PC-3 (cell line): ENCODE data around the gene ZNF358. TPM values are rescaled to one million over a fixed set of nuclear protein-coding genes. Genes with fewer than 3 reads are reported as not detected.

Experiments used
- ATAC-seq: fragments of 200-7000 bp; cut with Tn5 transposase; 2 replicates; pipeline ENCODE4 v1.9.1; 2020; ENCODE audit warnings: mild to moderate bottlenecking, moderate library complexity
- Bru-seq: library from RNA; stranded (reverse); fragments of 400-500 nt; gene quantifications from one replicate; lab custom pipeline; 2021; lab: Mats Ljungman, UMichigan
- BruChase-seq, 2 experiments: library from RNA; stranded (reverse); fragments of 400-500 nt; gene quantifications; one replicate each; lab custom pipeline; 2021; lab: Mats Ljungman, UMichigan
- BruUV-seq: library from RNA; stranded (reverse); fragments of 400-500 nt; replicated peaks from 2 replicates; lab custom pipeline; 2021; lab: Mats Ljungman, UMichigan
- CTCF ChIA-PET: fragments of 300-600 bp; sonication (Branson Sonifier 250); formaldehyde crosslinking; loops from one replicate; lab custom pipeline; 2022; ENCODE audit warnings: antibody characterized with exemption; lab: Charles Lee
- POLR2A ChIA-PET: fragments of 300-600 bp; sonication (Branson Sonifier 250); formaldehyde crosslinking; loops from one replicate; lab custom pipeline; 2022; ENCODE audit warnings: antibody characterized with exemption; ENCODE audit not compliant: unreplicated experiment; lab: Charles Lee
- DNase-seq: peaks from one replicate; pipeline ENCODE4 v3.0.0-alpha.2; 2015
- H2AFZ ChIP-seq: fragments of 300-600 bp; sonication (generic); 2 replicates; pipeline ENCODE4 v1.6.0; 2016; ENCODE audit warnings: antibody characterized with exemption, low read length
- H3F3A ChIP-seq: fragments of 300-600 bp; sonication (generic); one replicate; pipeline ENCODE4 v1.6.0; 2017; ENCODE audit warnings: antibody characterized with exemption, low read length, control low read depth, mild to moderate bottlenecking; ENCODE audit not compliant: unreplicated experiment
- H3K27ac ChIP-seq: fragments of 300-600 bp; sonication (generic); 2 replicates; pipeline ENCODE4 v1.5.1; 2016; ENCODE audit warnings: mild to moderate bottlenecking, low read length
- H3K27me3 ChIP-seq: fragments of 300-600 bp; sonication (generic); 2 replicates; pipeline ENCODE4 v1.6.1; 2016; ENCODE audit warnings: low read length, mixed read lengths
- H3K36me3 ChIP-seq: fragments of 300-600 bp; sonication (generic); 2 replicates; pipeline ENCODE4 v1.6.1; 2016; ENCODE audit warnings: low read depth, mixed run types, low read length, mixed read lengths
- H3K4me1 ChIP-seq: fragments of 300-600 bp; sonication (generic); 2 replicates; pipeline ENCODE4 v1.5.1; 2016; ENCODE audit warnings: low read length; ENCODE audit not compliant: insufficient read depth
- H3K4me2 ChIP-seq: fragments of 300-600 bp; sonication (generic); 2 replicates; pipeline ENCODE4 v1.6.0; 2016; ENCODE audit warnings: low read length
- H3K4me3 ChIP-seq: fragments of 300-600 bp; sonication (generic); 2 replicates; pipeline ENCODE4 v1.5.1; 2016; ENCODE audit warnings: mild to moderate bottlenecking, low read length, mixed read lengths
- H3K79me2 ChIP-seq: fragments of 300-600 bp; sonication (generic); 2 replicates; pipeline ENCODE4 v1.6.1; 2017; ENCODE audit warnings: low read length, mixed read lengths
- H3K9ac ChIP-seq: fragments of 300-600 bp; sonication (generic); 2 replicates; pipeline ENCODE4 v1.6.0; 2016; ENCODE audit warnings: mild to moderate bottlenecking, low read length
- H3K9me2 ChIP-seq: fragments of 300-600 bp; sonication (generic); replicated peaks from 2 replicates; pipeline ENCODE4 v1.6.1; 2016; ENCODE audit warnings: mixed run types, low read length, mixed read lengths
- H3K9me3 ChIP-seq: fragments of 300-600 bp; sonication (generic); 2 replicates; pipeline ENCODE4 v1.6.1; 2016; ENCODE audit warnings: low read length, mixed read lengths
- H4K20me1 ChIP-seq: fragments of 300-600 bp; sonication (generic); 2 replicates; pipeline ENCODE4 v1.6.1; 2016; ENCODE audit warnings: low read length, mixed read lengths
- CTCF ChIP-seq: fragments of 300-600 bp; sonication (generic); conservative IDR thresholded peaks from 2 replicates; pipeline ENCODE4 v1.5.1; 2017; ENCODE audit warnings: antibody characterized with exemption, low read depth, mild to moderate bottlenecking, low read length
- EZH2 ChIP-seq: fragments of 300-600 bp; sonication (generic); IDR thresholded peaks from one replicate; pipeline ENCODE4 v1.6.1; 2017; ENCODE audit warnings: antibody characterized with exemption, mild to moderate bottlenecking, low read length; ENCODE audit not compliant: unreplicated experiment
- EZH2phosphoT487 ChIP-seq: fragments of 300-600 bp; sonication (generic); IDR thresholded peaks from 2 replicates; pipeline ENCODE4 v1.6.1; 2018; ENCODE audit warnings: mild to moderate bottlenecking, antibody characterized with exemption, low read length, borderline replicate concordance
- intact Hi-C: fragments of 100-400 bp; cut with micrococcal nuclease; formaldehyde crosslinking; loops from 2 replicates; pipeline ENCODE4 v1.9.0; 2023
- long read RNA-seq: library from polyadenylated mRNA; unstranded; transcript quantifications from one replicate; pipeline ENCODE4 v2.0.0, GENCODE V29; 2021; ENCODE audit not compliant: unreplicated experiment
- total RNA-seq: library from RNA; depleted of rRNA; stranded (reverse); fragments of >200 nt; gene quantifications from 2 replicates; pipeline ENCODE4 v1.2.3, GENCODE V29; 2014; rRNA removed

Gene ZNF358
- 41.6 and 53.4 TPM in 2 replicates for total RNA-seq
- percentile 59 among the genes with signal in this experiment for Bru-seq, nascent RNA
- percentile 79 among the genes with signal in this experiment for BruChase-seq, experiment 1, labeled RNA remaining after a 6-hour chase
- percentile 73 among the genes with signal in this experiment for BruChase-seq, experiment 2, labeled RNA remaining after a 2-hour chase
- long read RNA-seq, transcript ZNF358-202 (2 exons, 1,954 nt) = major isoform, 60 of 168 reads
- long read RNA-seq, partial matches to known transcripts = 105 of 168 reads
- long read RNA-seq, other reads (novel, unspliced or antisense) = 3 of 168 reads

GRCh38 chr19:7515645-7516151, at the start of gene ZNF358:
Gene ZNF358 (plus strand): TSS chr19:7516103. CDS start chr19:7519243, 3,140 bp downstream.
- BruUV-seq = no TSS peak
- ATAC-seq (peak; percentile 96), DNase-seq (peak; percentile 69)
- H3F3A ChIP-seq = no peaks in the 10 kb centered on the region
- peak within 1 kb of the TSS; percentile 97 for H3K4me2 ChIP-seq
- H3K4me1 ChIP-seq = peaks cover 13% of the 10 kb centered on the region
- intact Hi-C loops = no loop called here
- H2AFZ ChIP-seq = peak within 1 kb of the TSS; percentile 95
- POLR2A ChIA-PET = interaction anchor here (0.6 to 1.0 kb wide), 2 partner anchors 16 to 149 kb away, joined by 3 to 4 read pairs; no protein-coding TSS in a partner anchor
- CTCF ChIA-PET = interaction anchor here (0.7 kb wide), 1 partner anchor 48 kb away, joined by 3 read pairs; no protein-coding TSS in a partner anchor
- H3K27me3 ChIP-seq = no peaks in the 10 kb centered on the region
- H3K36me3 ChIP-seq = no peaks in the 10 kb centered on the region
- no peaks in the 10 kb centered on the region for H4K20me1 ChIP-seq
- H3K9me3 ChIP-seq = no peaks in the 10 kb centered on the region
- no peaks in the 10 kb centered on the region; the same call in 1 of the 2 replicates for H3K79me2 ChIP-seq
- H3K9ac ChIP-seq = peak within 1 kb of the TSS; percentile 82
- no peak within 1 kb of the TSS; the same call in 1 of the 2 replicates for H3K27ac ChIP-seq
- H3K4me3 ChIP-seq = peak within 1 kb of the TSS; percentile 70
- TF ChIP-seq EZH2phosphoT487 (no peak), CTCF (no peak), EZH2 (no peak)
- H3K9me2 ChIP-seq = no peaks in the 10 kb centered on the region

DNA sequence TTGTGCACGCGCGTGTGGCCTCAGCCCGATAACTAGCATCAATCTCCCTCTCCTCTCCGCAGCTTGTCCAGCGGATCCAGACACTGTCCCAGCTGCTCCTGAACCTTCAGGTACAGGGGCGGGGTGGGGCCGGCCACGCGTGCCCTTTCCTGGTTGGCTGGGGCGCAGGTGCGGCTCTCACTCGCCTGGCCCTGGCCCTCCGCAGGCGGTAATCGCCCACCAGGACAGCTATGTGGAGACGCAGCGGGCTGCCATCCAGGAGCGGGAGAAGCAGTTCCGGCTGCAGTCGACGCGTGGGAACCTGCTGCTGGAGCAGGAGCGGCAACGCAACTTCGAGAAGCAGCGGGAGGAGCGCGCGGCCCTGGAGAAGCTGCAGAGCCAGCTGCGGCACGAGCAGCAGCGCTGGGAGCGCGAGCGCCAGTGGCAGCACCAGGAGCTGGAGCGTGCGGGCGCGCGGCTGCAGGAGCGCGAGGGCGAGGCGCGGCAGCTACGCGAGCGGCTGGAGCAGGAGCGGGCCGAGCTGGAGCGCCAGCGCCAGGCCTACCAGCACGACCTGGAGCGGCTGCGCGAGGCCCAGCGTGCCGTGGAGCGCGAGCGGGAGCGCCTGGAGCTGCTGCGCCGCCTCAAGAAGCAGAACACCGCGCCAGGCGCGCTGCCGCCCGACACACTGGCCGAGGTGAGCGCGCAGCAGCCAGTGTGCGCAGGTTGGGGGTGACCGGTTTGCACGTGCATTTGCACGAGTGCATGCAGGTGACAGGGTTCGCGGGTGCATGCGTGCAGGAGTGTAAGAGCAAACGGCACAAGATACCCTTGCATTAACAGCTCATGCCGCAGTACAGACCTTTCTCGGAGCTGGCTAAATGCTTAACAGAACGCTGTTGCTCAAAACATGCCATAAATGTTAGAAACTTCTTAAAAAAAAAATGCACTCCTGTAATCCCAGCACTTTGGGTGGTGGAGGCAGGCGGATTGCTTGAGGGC, 48.6 kb upstream of the ZNF358 start:
- POLR2A ChIA-PET = no interaction called here
- H3F3A ChIP-seq = no peaks in the 10 kb centered on the region
- no peaks in the 10 kb centered on the region for H4K20me1 ChIP-seq
- no peak overlapping the region for H2AFZ ChIP-seq
- CTCF ChIA-PET = no interaction called here
- H3K9me2 ChIP-seq = no peaks in the 10 kb centered on the region
- no peak overlapping the region for H3K9ac ChIP-seq
- H3K79me2 ChIP-seq = no peaks in the 10 kb centered on the region
- no peaks in the 10 kb centered on the region for H3K4me1 ChIP-seq
- TF ChIP-seq CTCF (no peak), EZH2 (no peak)
- ATAC-seq (no peak), DNase-seq (no peak)
- no peak overlapping the region for H3K4me3 ChIP-seq
- H3K4me2 ChIP-seq = no peak overlapping the region
- no TSS peak for BruUV-seq
- H3K27me3 ChIP-seq = no peaks in the 10 kb centered on the region
- no peaks in the 10 kb centered on the region for H3K9me3 ChIP-seq
- H3K27ac ChIP-seq = no peak overlapping the region
- H3K36me3 ChIP-seq = peaks cover 13% of the 10 kb centered on the region; the same call in 1 of the 2 replicates
- intact Hi-C loops = no loop called here
